ENCODE measurements around the gene LDHAL6B.

The LDHAL6B gene

DNA sequence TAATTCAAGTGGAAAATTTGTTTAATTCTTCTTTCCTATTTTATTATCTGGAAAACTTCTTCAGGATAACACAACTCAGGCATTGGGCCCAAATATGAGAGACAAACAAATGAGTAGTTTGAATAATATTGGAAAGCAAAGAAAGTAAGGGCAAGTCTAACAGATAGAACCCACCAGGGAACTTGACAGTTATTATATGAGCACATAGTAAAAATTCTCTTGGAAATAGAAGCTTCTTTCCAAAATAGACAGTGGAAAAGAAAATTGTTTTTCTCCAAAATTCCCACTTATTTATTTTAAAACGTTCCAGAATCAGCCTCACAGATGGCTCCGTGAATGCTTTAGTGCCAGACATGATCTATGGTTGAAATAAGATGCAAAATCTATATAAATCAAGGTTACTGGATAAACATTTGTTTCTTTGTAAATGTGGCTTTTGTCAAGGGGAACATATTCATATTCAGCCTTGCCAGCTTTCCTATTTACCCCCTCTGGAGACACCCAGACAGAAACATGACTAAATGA, 23.9 kb downstream of the LDHAL6B start:
- TF ChIP-seq GABPA (IDR thresholded peaks at IDR 0.05; ENCODE audit: low read depth) = no peak
- TF ChIP-seq, protein P1, sequence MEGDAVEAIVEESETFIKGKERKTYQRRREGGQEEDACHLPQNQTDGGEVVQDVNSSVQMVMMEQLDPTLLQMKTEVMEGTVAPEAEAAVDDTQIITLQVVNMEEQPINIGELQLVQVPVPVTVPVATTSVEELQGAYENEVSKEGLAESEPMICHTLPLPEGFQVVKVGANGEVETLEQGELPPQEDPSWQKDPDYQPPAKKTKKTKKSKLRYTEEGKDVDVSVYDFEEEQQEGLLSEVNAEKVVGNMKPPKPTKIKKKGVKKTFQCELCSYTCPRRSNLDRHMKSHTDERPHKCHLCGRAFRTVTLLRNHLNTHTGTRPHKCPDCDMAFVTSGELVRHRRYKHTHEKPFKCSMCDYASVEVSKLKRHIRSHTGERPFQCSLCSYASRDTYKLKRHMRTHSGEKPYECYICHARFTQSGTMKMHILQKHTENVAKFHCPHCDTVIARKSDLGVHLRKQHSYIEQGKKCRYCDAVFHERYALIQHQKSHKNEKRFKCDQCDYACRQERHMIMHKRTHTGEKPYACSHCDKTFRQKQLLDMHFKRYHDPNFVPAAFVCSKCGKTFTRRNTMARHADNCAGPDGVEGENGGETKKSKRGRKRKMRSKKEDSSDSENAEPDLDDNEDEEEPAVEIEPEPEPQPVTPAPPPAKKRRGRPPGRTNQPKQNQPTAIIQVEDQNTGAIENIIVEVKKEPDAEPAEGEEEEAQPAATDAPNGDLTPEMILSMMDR (IDR thresholded peaks at IDR 0.05; ENCODE audit: insufficient read depth, low read length) = no peak
- TF ChIP-seq, protein P2, sequence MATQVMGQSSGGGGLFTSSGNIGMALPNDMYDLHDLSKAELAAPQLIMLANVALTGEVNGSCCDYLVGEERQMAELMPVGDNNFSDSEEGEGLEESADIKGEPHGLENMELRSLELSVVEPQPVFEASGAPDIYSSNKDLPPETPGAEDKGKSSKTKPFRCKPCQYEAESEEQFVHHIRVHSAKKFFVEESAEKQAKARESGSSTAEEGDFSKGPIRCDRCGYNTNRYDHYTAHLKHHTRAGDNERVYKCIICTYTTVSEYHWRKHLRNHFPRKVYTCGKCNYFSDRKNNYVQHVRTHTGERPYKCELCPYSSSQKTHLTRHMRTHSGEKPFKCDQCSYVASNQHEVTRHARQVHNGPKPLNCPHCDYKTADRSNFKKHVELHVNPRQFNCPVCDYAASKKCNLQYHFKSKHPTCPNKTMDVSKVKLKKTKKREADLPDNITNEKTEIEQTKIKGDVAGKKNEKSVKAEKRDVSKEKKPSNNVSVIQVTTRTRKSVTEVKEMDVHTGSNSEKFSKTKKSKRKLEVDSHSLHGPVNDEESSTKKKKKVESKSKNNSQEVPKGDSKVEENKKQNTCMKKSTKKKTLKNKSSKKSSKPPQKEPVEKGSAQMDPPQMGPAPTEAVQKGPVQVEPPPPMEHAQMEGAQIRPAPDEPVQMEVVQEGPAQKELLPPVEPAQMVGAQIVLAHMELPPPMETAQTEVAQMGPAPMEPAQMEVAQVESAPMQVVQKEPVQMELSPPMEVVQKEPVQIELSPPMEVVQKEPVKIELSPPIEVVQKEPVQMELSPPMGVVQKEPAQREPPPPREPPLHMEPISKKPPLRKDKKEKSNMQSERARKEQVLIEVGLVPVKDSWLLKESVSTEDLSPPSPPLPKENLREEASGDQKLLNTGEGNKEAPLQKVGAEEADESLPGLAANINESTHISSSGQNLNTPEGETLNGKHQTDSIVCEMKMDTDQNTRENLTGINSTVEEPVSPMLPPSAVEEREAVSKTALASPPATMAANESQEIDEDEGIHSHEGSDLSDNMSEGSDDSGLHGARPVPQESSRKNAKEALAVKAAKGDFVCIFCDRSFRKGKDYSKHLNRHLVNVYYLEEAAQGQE (IDR thresholded peaks at IDR 0.05; ENCODE audit: insufficient replicate concordance, low read depth) = no peak
- TF ChIP-seq POLR2AphosphoS5 (IDR thresholded peaks at IDR 0.05; ENCODE audit: low read depth) = no peak
- no peak for TF ChIP-seq SPI1 (IDR thresholded peaks at IDR 0.05; ENCODE audit: borderline replicate concordance, low read depth)
- no peak for DNase-seq (ENCODE audit: low read depth in 1 of 2, low spot score in 1 of 2)
- Histone ChIP-seq H3K27me3 (ENCODE audit: insufficient read depth, poor library complexity, severe bottlenecking) (no peaks in the 10 kb centered on the region), H3K27ac (replicated peaks) (no peak overlapping the region), H3K4me3 (replicated peaks; ENCODE audit: insufficient read depth, low read length) (no peak overlapping the region)

DNA sequence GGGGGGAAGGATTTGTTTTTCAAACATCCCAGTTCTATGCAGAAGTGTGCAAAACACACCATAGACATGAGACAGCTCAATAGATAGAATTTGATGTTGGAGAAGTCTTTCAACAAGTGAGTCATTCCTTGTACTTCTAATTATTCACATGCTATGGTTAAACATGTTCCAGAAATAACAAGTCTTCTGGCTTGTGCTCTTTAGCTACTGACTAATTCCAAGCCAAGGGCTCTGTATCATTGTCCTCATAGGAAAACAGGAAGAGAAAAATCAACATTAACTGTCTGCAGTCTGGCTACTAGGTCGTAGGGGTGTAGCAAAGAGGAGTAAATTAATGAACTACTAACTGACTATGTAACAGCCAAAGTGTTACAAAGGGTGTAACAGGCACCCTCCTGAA, 25.8 kb downstream of the LDHAL6B start:
- TF ChIP-seq, protein P2 (IDR thresholded peaks at IDR 0.05; ENCODE audit: insufficient replicate concordance, low read depth) = no peak
- TF ChIP-seq POLR2AphosphoS5 (IDR thresholded peaks at IDR 0.05; ENCODE audit: low read depth) = no peak
- TF ChIP-seq GABPA (IDR thresholded peaks at IDR 0.05; ENCODE audit: low read depth) = no peak
- TF ChIP-seq SPI1 (IDR thresholded peaks at IDR 0.05; ENCODE audit: borderline replicate concordance, low read depth) = no peak
- TF ChIP-seq, protein P1 (IDR thresholded peaks at IDR 0.05; ENCODE audit: insufficient read depth, low read length) = no peak
- Histone ChIP-seq H3K27me3 (ENCODE audit: insufficient read depth, poor library complexity, severe bottlenecking) (no peaks in the 10 kb centered on the region), H3K27ac (replicated peaks) (no peak overlapping the region), H3K4me3 (replicated peaks; ENCODE audit: insufficient read depth, low read length) (no peak overlapping the region)
- DNase-seq (ENCODE audit: low read depth in 1 of 2, low spot score in 1 of 2) = no peak

DNA sequence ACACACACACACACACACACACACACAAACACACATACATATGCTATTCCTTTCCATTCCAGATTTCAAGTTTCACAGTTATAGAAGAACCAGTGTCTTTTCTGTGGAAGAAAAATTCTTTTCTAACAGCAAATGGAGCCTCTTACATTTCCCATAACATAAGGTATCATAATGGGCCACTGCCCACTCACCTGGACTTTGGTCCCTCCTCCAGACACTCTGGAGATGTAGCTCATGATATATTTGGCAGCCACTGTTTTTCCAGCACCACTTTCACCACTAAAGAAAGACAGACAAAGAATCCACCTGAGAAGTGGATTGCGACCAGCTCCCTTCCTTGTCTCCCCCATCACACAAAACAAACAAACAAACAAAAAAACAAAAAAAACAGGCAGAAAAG, 29.8 kb downstream of the LDHAL6B start:
- TF ChIP-seq GABPA (IDR thresholded peaks at IDR 0.05; ENCODE audit: low read depth) (no peak), SPI1 (IDR thresholded peaks at IDR 0.05; ENCODE audit: borderline replicate concordance, low read depth) (no peak), POLR2AphosphoS5 (IDR thresholded peaks at IDR 0.05; ENCODE audit: low read depth) (no peak)
- TF ChIP-seq, protein P2 (IDR thresholded peaks at IDR 0.05; ENCODE audit: insufficient replicate concordance, low read depth) = no peak
- TF ChIP-seq, protein P1 (IDR thresholded peaks at IDR 0.05; ENCODE audit: insufficient read depth, low read length) = no peak
- H3K4me3 ChIP-seq (replicated peaks; ENCODE audit: insufficient read depth, low read length) = no peak overlapping the region
- H3K27me3 ChIP-seq (ENCODE audit: insufficient read depth, poor library complexity, severe bottlenecking) = no peaks in the 10 kb centered on the region
- H3K27ac ChIP-seq (replicated peaks) = no peak overlapping the region
- no peak for DNase-seq (ENCODE audit: low read depth in 1 of 2, low spot score in 1 of 2)

Data from HL-60 (cell line).